Calu3 (cell line): ENCODE measurements around the gene RAB14. TPM values are rescaled to one million over a fixed set of nuclear protein-coding genes. Genes with fewer than 3 reads are reported as not detected.
"Not testable (repeated sequence)": the region's sequence is repeated elsewhere in the genome, so short reads cannot be mapped to it uniquely, and the experiment has no call there.

Experiments
- BruUV-seq: library from RNA; stranded (reverse); fragments of 400-500 nt; replicated peaks from 2 replicates; lab custom pipeline; 2021; lab: Mats Ljungman, UMichigan
- CTCF ChIA-PET: fragments of 300-600 bp; sonication (Branson Sonifier 250); formaldehyde crosslinking; loops from one replicate; lab custom pipeline; 2022; ENCODE audit warnings: antibody characterized with exemption; lab: Charles Lee
- DNase-seq: peaks from one replicate; pipeline ENCODE4 v3.0.0; 2022
- H3K27ac Mint-ChIP-seq: one replicate; pipeline ENCODE4 v1.8.0; 2022; ENCODE audit warnings: mixed read lengths; ENCODE audit not compliant: unreplicated experiment
- H3K27me3 Mint-ChIP-seq: one replicate; pipeline ENCODE4 v1.8.0; 2022; ENCODE audit warnings: mixed read lengths; ENCODE audit not compliant: unreplicated experiment
- H3K36me3 Mint-ChIP-seq: one replicate; pipeline ENCODE4 v1.8.0; 2022; ENCODE audit warnings: mild to moderate bottlenecking, moderate library complexity, mixed read lengths; ENCODE audit not compliant: insufficient read depth, unreplicated experiment
- H3K4me1 Mint-ChIP-seq: one replicate; pipeline ENCODE4 v1.8.0; 2022; ENCODE audit warnings: mild to moderate bottlenecking, low read depth, mixed read lengths; ENCODE audit not compliant: unreplicated experiment
- H3K4me3 Mint-ChIP-seq: one replicate; pipeline ENCODE4 v1.8.0; 2022; ENCODE audit warnings: mild to moderate bottlenecking, low read depth, moderate library complexity, mixed read lengths; ENCODE audit not compliant: unreplicated experiment
- H3K9me3 Mint-ChIP-seq: one replicate; pipeline ENCODE4 v1.8.0; 2022; ENCODE audit warnings: low read depth, mixed read lengths; ENCODE audit not compliant: unreplicated experiment
- intact Hi-C: fragments of 100-400 bp; cut with micrococcal nuclease; formaldehyde crosslinking; loops from one replicate; pipeline ENCODE4 v1.10.0; 2022; ENCODE audit not compliant: unreplicated experiment
- total RNA-seq: library from RNA; stranded (reverse); gene quantifications from 2 replicates; pipeline ENCODE4 v1.2.3, GENCODE V29; 2022
- TF ChIP-seq, protein P1 (sequence below): fragments of 200-600 bp; IDR thresholded peaks from one replicate; pipeline ENCODE4 v1.8.0; 2022; ENCODE audit warnings: antibody characterized with exemption; ENCODE audit not compliant: unreplicated experiment

RAB14 gene
- total RNA-seq, 1 experiment from 2014 or later = 42.5 TPM

GRCh38 chr9:121138973-121139372 is 62.7 kb downstream of the RAB14 start:
- H3K27me3 Mint-ChIP-seq = no peaks in the 10 kb centered on the region
- TF ChIP-seq, protein P1, sequence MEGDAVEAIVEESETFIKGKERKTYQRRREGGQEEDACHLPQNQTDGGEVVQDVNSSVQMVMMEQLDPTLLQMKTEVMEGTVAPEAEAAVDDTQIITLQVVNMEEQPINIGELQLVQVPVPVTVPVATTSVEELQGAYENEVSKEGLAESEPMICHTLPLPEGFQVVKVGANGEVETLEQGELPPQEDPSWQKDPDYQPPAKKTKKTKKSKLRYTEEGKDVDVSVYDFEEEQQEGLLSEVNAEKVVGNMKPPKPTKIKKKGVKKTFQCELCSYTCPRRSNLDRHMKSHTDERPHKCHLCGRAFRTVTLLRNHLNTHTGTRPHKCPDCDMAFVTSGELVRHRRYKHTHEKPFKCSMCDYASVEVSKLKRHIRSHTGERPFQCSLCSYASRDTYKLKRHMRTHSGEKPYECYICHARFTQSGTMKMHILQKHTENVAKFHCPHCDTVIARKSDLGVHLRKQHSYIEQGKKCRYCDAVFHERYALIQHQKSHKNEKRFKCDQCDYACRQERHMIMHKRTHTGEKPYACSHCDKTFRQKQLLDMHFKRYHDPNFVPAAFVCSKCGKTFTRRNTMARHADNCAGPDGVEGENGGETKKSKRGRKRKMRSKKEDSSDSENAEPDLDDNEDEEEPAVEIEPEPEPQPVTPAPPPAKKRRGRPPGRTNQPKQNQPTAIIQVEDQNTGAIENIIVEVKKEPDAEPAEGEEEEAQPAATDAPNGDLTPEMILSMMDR = no peak
- BruUV-seq = no TSS peak
- H3K9me3 Mint-ChIP-seq = no peaks in the 10 kb centered on the region
- H3K27ac Mint-ChIP-seq = no peak overlapping the region
- CTCF ChIA-PET = no interaction called here
- peaks cover 8% of the 10 kb centered on the region for H3K4me1 Mint-ChIP-seq
- peaks cover 9% of the 10 kb centered on the region for H3K36me3 Mint-ChIP-seq
- intact Hi-C loops = no loop called here
- H3K4me3 Mint-ChIP-seq = no peak overlapping the region
- no peak for DNase-seq

DNA sequence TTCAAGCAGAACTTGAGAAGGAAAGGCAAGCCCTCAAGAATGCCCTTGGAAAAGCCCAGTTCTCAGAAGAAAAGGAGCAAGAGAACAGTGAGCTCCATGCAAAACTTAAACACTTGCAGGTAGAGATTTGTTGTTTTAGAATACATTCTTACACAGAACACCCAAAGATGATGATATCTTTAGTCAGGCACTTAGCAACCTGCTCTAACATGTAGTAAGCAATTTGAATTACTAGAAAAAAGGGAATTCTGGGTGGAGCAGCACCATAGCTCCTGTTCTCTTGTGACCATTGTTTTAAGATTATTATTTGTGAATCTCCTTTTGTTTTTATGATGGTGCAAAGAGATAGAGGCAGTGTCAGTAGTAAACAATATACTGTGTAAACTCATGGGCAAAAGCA is 63.1 kb downstream of the RAB14 start:
- no peaks in the 10 kb centered on the region for H3K9me3 Mint-ChIP-seq
- BruUV-seq = no TSS peak
- H3K4me3 Mint-ChIP-seq = no peak overlapping the region
- peaks cover 8% of the 10 kb centered on the region for H3K4me1 Mint-ChIP-seq
- no peak for DNase-seq
- H3K27me3 Mint-ChIP-seq = no peaks in the 10 kb centered on the region
- no peak overlapping the region for H3K27ac Mint-ChIP-seq
- CTCF ChIA-PET = no interaction called here
- TF ChIP-seq, protein P1 = no peak
- peaks cover 9% of the 10 kb centered on the region for H3K36me3 Mint-ChIP-seq
- intact Hi-C loops = no loop called here

DNA sequence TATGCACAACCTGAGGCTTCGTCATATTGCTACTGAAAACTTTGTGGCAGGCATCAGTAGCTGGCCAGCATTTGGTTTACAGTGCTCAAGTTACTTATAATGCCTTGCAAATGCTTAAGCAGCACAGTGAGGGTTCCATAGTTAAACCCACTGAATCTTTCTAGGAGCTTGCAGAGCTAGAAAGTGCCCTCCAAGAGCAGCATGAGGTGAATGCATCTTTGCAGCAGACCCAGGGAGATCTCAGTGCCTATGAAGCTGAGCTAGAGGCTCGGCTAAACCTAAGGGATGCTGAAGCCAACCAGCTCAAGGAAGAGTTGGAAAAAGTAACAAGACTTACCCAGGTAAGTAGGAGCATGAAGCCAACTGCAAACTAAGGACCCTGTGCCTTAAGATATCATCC is 66.0 kb downstream of the RAB14 start:
- Mint-ChIP-seq H3K4me1 (peaks cover 16% of the 10 kb centered on the region), H3K9me3 (no peaks in the 10 kb centered on the region), H3K27me3 (no peaks in the 10 kb centered on the region), H3K36me3 (no peaks in the 10 kb centered on the region), H3K27ac (no peak overlapping the region), H3K4me3 (no peak overlapping the region)
- CTCF ChIA-PET = no interaction called here
- no TSS peak for BruUV-seq
- intact Hi-C loops = no loop called here
- DNase-seq = no peak
- TF ChIP-seq, protein P1 = no peak

DNA sequence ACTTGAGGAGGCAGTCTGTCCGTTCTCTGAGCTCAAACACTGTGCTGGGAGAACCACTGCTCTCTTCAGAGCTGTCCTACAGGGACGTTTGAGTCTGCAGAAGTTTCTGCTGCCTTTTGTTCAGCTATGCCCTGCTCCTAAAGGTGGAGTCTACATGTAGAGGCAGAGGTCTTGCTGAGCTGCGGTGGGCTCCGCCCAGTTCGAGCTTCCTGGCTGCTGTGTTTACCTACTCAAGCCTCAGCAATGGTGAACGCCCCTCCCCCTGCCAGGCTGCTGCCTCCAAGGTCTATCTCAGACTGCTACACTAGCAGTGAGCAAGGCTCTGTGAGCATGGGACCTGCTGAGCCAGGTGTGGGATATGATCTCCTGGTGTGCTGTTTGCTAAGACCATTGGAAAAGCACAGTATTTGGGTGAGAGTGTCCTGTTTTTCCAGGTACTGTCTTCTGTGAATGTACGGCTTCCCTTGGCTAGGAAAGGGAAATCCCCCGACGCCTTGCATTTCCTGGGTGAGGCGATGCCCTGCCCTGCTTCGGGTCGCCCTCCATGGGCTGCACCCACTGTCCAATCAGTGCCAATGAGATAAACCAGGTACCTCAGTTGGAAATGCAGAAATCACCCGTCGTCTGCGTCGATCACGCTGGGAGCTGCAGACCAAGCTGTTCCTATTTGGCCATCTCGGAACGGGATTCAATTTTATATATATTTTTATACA is 68.4 kb downstream of the RAB14 start:
- Mint-ChIP-seq H3K27ac (no peak overlapping the region), H3K4me1 (peaks cover 22% of the 10 kb centered on the region), H3K36me3 (no peaks in the 10 kb centered on the region), H3K4me3 (peak overlapping the region; percentile 45), H3K27me3 (no peaks in the 10 kb centered on the region), H3K9me3 (no peaks in the 10 kb centered on the region)
- CTCF ChIA-PET = interaction anchor here (0.6 to 2.0 kb wide), 2 partner anchors 8 to 11 kb away, joined by 5 to 8 read pairs; no protein-coding TSS in a partner anchor
- no TSS peak for BruUV-seq
- intact Hi-C loops = no loop called here
- DNase-seq = peak; percentile 69
- TF ChIP-seq, protein P1 = no peak

- not testable (repeated sequence) for H3K27me3 Mint-ChIP-seq
- H3K4me1 Mint-ChIP-seq = peaks cover 22% of the 10 kb centered on the region
Measured at GRCh38 chr9:121129384-121129783, 72.3 kb downstream of the RAB14 start.

More at GRCh38 chr9:121129384-121129783, 72.3 kb downstream of the RAB14 start:
- H3K9me3 Mint-ChIP-seq, H3K27ac Mint-ChIP-seq, H3K4me3 Mint-ChIP-seq, intact Hi-C loops, DNase-seq, CTCF ChIA-PET, H3K36me3 Mint-ChIP-seq, BruUV-seq: not testable (repeated sequence)
